ENCODE data around the gene CASR. TPM values are rescaled to one million over a fixed set of nuclear protein-coding genes. Genes with fewer than 3 reads are reported as not detected.

The CASR gene
- polyA plus RNA-seq, 3 donors: 21.2 to 27.1 (median 24.8) TPM

DNA sequence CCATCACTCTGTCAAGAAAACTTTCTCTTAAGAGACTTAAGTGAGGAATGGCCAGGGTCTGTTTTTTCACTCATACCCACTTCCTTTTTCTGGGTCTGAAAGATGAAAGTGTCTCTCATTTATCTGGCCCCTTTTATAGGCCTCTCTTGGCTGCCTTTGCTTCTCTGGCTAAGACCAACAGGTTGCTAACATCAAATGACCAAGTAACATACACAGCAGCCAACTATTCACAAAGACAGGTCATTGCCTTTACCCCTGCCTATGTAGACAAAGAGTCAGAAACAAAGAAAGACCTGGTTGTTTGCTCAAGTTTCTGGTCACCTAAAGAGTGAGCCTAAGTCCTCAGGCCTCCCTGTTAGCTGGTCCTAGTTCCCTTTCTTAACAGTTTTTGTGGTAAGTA, 117.6 kb downstream of the CASR start:
- no peak for DNase-seq (ENCODE audit: low read depth in 3 of 3, low spot score in 2 of 3)

DNA sequence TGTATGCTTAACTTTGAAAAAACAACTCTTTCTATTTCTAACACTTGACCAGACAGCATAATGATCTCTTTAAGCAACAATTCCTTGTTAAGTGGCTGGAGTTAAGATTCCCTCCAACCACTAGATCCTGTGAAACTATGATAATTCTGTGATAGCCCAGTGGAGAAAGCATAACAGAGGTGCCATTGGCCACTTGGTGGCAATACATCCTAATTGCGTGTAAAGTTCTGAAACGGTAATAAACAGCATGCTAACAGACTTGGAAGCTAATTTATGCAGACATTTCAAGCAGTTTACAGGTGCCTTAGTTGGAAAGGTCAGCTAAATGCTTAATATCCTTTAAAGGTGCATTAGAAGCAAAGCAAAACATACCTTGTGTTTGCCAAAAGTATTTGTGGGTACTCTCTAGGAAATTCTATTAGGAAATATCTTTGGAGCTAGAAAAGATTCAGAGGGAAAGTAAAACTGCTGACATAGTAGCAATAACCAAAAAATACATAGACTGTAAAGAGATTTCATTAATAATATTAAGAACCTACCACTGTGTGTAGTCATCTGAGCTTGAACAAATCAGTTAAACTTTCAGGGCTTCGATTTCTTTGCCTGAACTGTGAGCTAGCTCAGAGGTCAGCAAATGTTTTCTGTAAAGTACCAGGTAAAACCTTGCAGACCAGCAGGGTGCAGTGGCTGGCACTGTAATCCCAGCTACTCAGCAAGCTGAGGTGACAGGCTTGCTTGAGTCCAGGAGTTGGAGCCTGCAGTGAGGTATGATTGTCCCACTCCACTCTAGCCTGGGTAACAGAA, 122.6 kb downstream of the CASR start:
- no peak for DNase-seq (ENCODE audit: low read depth in 3 of 3, low spot score in 2 of 3)

- DNase-seq (ENCODE audit: low read depth in 3 of 3, low spot score in 2 of 3): no peak
Measured at GRCh38 chr3:122306622-122306953, 123.1 kb downstream of the CASR start.

GRCh38 chr3:122307094-122307687, 123.7 kb downstream of the CASR start:
- DNase-seq (ENCODE audit: low read depth in 3 of 3, low spot score in 2 of 3): no peak

- DNase-seq (ENCODE audit: low read depth in 3 of 3, low spot score in 2 of 3): no peak
Measured at GRCh38 chr3:122307976-122308375, 124.5 kb downstream of the CASR start.

DNA sequence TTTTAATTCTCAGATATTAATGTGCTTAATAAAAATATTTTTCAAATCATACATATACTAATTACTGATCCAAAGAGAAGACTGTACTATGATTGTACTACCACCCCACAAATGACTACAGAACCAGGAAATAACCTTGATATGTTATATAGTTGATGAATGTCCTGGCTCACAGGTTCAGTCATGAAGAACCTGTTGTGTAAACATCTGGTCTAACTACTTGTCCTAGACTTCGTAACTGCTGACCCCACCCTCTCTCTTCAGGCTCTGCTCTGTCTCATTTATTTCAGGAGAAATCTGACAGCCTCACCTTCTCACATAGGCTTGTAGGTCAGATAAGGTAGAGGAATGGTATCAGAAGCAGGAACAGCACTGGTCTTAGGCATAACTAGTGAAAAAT, 126.9 kb downstream of the CASR start:
- no peak for DNase-seq (ENCODE audit: low read depth in 3 of 3, low spot score in 2 of 3)

DNA sequence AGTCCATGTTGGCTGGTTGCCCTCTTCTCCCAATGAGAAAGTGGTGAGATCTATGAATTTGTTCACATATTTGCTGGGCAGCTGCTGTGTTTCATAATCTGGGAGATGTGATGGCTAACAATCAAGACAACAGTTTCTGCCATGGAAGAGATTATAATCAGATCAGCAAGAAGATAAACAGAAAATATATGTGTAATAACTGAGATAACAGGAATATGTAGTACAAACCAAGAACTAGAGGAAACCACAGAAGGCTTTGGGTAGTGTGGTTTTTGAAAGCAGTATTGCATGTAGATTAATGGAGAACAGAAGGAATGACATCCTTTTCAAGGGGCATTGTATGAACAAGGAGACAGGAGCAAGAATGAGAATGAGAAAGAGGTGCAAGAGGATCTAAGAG, 129.4 kb downstream of the CASR start:
- DNase-seq (ENCODE audit: low read depth in 3 of 3, low spot score in 2 of 3): no peak

GRCh38 chr3:122313281-122313680, 129.8 kb downstream of the CASR start:
- no peak for DNase-seq (ENCODE audit: low read depth in 3 of 3, low spot score in 2 of 3)

DNA sequence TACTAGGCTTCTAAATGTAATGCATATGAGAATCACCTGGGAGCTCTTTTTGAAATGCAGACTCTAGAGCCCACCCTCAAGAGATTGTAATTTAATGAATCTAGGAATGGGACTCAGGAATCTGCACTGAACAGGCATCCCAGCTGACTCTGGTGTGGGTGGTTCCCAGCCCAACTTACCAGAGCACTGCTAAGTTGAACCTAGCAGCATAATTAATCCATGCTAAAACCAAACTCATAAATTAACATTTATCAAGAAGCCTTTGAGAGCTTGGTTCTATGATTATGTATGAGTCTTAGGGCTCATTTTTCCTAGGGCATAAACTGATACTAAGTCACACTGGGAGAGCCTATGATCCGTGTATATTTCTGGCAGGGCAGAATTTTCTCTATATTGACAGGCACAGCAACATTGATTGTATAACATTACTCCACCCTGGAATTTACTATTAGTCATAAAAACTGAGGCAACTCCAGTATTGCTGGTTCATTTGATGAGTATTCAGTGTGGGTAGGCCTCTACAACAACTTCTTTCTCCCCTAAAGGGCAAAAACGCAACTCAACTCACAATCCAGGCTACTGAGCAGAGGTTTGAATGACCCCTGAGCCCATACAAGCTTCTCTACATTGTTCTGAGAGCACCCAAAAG, 130.9 kb downstream of the CASR start:
- DNase-seq (ENCODE audit: low read depth in 3 of 3, low spot score in 2 of 3): no peak

- no peak for DNase-seq (ENCODE audit: low read depth in 3 of 3, low spot score in 2 of 3)
Measured at GRCh38 chr3:122315619-122316018, 132.2 kb downstream of the CASR start.

DNA sequence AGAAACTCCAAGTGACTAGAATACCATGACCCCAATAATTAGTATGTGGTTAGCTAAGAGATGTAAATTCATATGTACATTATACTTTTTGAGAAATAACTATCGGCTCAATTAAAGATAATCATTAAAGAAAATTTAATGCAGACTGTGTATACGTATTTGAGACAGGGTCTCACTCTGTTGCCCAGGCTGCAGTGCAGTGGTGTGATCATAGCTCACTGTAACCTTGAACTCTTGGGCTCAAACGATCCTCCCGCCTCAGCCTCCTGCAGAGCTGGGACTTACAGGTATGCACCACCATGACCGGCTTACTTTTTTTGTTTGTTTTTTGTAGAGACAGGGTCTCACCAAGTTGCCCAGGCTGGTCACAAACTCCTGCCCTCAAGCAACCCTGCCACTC, 132.9 kb downstream of the CASR start:
- no peak for DNase-seq (ENCODE audit: low read depth in 3 of 3, low spot score in 2 of 3)

DNA sequence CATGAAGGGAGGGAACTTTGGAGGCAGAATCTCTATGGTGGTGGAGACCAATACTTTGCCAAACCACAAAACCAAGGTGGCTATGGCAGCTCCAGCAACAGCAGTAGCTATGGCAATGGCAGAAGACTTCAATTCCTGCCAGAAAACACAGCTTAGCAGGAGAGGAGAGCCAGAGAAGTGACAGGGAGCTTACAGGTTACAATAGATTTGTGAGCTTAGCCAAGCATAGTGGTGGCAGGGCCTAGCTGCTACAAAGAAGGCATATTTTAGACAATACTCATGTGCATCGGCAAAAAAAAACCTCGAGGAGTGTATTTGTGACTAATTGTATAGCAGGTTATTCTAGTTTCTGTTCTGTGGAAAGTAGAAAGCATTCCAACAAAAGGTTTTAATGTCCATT, 135.2 kb downstream of the CASR start:
- DNase-seq (ENCODE audit: low read depth in 3 of 3, low spot score in 2 of 3): no peak

DNA sequence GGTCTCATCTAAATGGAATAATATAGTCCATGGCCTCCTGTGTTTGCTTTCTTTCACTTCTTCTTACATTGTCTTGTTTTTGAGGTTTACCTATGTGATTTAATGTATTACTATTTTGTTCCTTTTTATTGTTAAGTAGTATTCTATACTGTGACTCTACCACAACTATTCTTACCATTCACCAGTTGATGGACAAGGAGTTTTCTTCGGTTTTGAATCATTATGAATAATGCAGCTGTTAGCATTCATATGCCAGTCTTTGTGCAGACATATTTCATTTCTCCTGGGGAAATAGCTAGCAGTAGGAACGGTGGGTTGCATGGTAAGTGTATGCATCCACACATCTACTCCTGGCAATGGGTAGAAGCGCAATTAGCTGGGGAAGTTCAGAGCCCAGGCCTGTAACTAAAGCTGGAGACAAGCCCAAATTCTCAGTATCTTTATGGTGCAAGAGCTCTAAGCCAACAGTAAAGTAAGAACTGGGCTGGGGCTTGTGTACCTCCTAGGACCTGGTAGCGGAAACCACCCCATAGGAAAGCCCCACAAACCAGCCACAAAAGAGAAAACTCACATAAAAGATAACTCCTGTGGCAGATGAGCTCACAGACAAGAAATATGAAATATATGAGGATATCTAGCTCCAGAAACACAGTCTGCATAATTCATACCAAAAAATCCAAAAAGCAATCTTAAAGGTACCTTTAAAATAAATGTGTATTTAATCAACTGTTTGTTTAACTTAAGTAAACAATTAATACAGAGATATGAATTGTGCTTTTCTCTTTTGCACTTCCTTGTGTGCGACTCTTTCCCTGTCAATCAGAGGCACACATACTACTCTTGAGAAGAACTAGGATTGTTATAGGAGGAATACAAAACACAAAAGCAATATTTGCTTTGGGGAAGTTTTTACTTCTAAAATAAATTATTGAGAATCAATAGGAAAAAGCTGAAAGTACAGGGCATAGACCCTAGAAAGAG, 138.9 kb downstream of the CASR start:
- DNase-seq (ENCODE audit: low read depth in 3 of 3, low spot score in 2 of 3): no peak

GRCh38 chr3:122324871-122325323, 141.4 kb downstream of the CASR start, which contains the start of gene CSTA:
TSS of gene CSTA (plus strand) at chr3:122325248. CDS start at chr3:122325293, 45 bp downstream.
- no peak for DNase-seq (ENCODE audit: low read depth in 3 of 3, low spot score in 2 of 3)

- no peak for DNase-seq (ENCODE audit: low read depth in 3 of 3, low spot score in 2 of 3)
Measured at GRCh38 chr3:122325769-122326168, 142.3 kb downstream of the CASR start.

- no peak for DNase-seq (ENCODE audit: low read depth in 3 of 3, low spot score in 2 of 3)
Measured at GRCh38 chr3:122331886-122332285, 148.4 kb downstream of the CASR start.

DNA sequence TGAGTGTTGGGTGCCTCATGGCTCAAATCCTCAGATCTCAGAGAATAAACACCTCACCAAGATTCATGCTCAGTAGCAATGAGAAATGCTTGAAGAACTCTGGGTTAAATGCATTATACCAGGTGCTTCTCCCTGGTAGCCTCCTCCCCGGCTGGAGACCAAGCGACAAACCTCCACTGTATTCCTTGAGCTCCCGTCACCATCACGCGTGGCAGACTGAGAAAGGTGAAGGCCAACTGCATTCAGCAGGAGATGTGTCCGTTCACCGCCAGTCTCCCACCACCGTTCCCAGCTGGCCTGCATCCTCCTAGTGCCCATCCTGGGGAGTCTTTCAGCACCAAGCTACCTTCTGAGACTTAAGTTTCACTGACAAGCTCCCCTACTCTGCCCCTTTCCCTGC, 149.1 kb downstream of the CASR start:
- DNase-seq (ENCODE audit: low read depth in 3 of 3, low spot score in 2 of 3): no peak

Data from right renal cortex interstitium (tissue), 3 donors.